HCT116 (cell line): ENCODE measurements around the gene ARVCF. TPM values are rescaled to one million over a fixed set of nuclear protein-coding genes. Genes with fewer than 3 reads are reported as not detected.

Experiments used
- ATAC-seq: fragments of 200-7000 bp; cut with Tn5 transposase; 2 replicates; pipeline ENCODE4 v1.9.1; 2020; ENCODE audit warnings: mild to moderate bottlenecking, moderate library complexity
- BruUV-seq: library from RNA; stranded (reverse); fragments of 400-500 nt; replicated peaks from 2 replicates; lab custom pipeline; 2021; lab: Mats Ljungman, UMichigan
- CTCF ChIA-PET: fragments of 300-600 bp; sonication (Branson Sonifier 250); formaldehyde crosslinking; loops from one replicate; lab custom pipeline; 2021; ENCODE audit warnings: antibody characterized with exemption; lab: Charles Lee
- POLR2A ChIA-PET: fragments of 300-600, 350-600 bp; sonication (Branson Sonifier 250); formaldehyde crosslinking; loops from one replicate; lab custom pipeline; 2021; ENCODE audit warnings: antibody characterized with exemption; lab: Charles Lee
- RAD21 ChIA-PET, 2 experiments: fragments of 300-600 bp; sonication (Branson Sonifier 250); formaldehyde crosslinking; loops; one replicate each; lab custom pipeline; 2023; ENCODE audit warnings: low total read pairs in 2 of 2; ENCODE audit not compliant: uncharacterized antibody in 2 of 2, unreplicated experiment in 2 of 2, low non-redundant PET in 1 of 2; lab: Charles Lee
- DNase-seq: peaks from one replicate; pipeline ENCODE4 v3.0.0-alpha.2; 2010; ENCODE audit warnings: low read depth, low spot score
- H2AFZ ChIP-seq: fragments of 200-600 bp; shearing (Covaris generic), sonication (generic); 2 replicates; pipeline ENCODE4 v1.6.1; 2017; ENCODE audit warnings: low read depth, mixed run types, mixed read lengths, antibody characterized with exemption, low read length; ENCODE audit not compliant: poor library complexity, severe bottlenecking
- H3K27ac ChIP-seq: 2 replicates; pipeline ENCODE4 v1.5.1; 2012; ENCODE audit warnings: low read depth, low read length
- H3K27me3 ChIP-seq: fragments of 200-600 bp; sonication (generic); 2 replicates; pipeline ENCODE4 v1.6.1; 2016; ENCODE audit warnings: mixed run types, low read length, mixed read lengths; ENCODE audit not compliant: insufficient read depth
- H3K36me3 ChIP-seq, 2 experiments: fragments of 200-500 bp in 1 of 2; fragments of 200-600 bp in 1 of 2; sonication (Bioruptor generic) in 1 of 2; sonication (generic) in 1 of 2; 2 replicates each; pipeline versions ENCODE4 v1.5.1 to v1.6.1; 2014 to 2016; ENCODE audit warnings: low read length in 2 of 2, inconsistent platforms in 1 of 2, mixed read lengths in 1 of 2, mixed run types in 1 of 2; ENCODE audit not compliant: insufficient read depth in 2 of 2, control insufficient read depth in 1 of 2
- H3K4me1 ChIP-seq, 2 experiments: fragments of 200-600 bp in 1 of 2; sonication (generic) in 1 of 2; 2 replicates each; pipeline versions ENCODE4 v1.5.1 to v1.6.1; 2012 to 2017; ENCODE audit warnings: low read length in 2 of 2, inconsistent platforms in 1 of 2, mild to moderate bottlenecking in 1 of 2, mixed read lengths in 1 of 2, mixed run types in 1 of 2, moderate library complexity in 1 of 2; ENCODE audit not compliant: insufficient read depth in 2 of 2, control insufficient read depth in 1 of 2
- H3K4me2 ChIP-seq: fragments of 200-600 bp; sonication (generic); 2 replicates; pipeline ENCODE4 v1.6.1; 2017; ENCODE audit warnings: mixed run types, low read length, mixed read lengths
- H3K4me3 ChIP-seq, 2 experiments: fragments of 200-600 bp in 1 of 2; sonication (generic) in 1 of 2; replicated peaks in 1 of 2; 2 replicates each; pipeline ENCODE4 v1.5.1; 2011 to 2016; ENCODE audit warnings: low read length in 2 of 2, control low read depth in 1 of 2, low read depth in 1 of 2, mild to moderate bottlenecking in 1 of 2, mixed read lengths in 1 of 2, mixed run types in 1 of 2
- H3K79me2 ChIP-seq: fragments of 200-600 bp; sonication (generic); 2 replicates; pipeline ENCODE4 v1.6.1; 2017; ENCODE audit warnings: mild to moderate bottlenecking, mixed run types, low read length, moderate library complexity, mixed read lengths; ENCODE audit not compliant: insufficient read depth
- H3K9ac ChIP-seq: fragments of 200-600 bp; sonication (generic); 2 replicates; pipeline ENCODE4 v1.6.1; 2016; ENCODE audit warnings: low read length, mixed read lengths
- H3K9me2 ChIP-seq: fragments of 200-600 bp; sonication (generic), shearing (Covaris generic); 2 replicates; pipeline ENCODE4 v1.6.1; 2017; ENCODE audit warnings: mixed run types, mild to moderate bottlenecking, moderate library complexity; ENCODE audit not compliant: insufficient read depth
- H3K9me3 ChIP-seq, 2 experiments: fragments of 200-500 bp in 1 of 2; fragments of 200-600 bp in 1 of 2; sonication (Bioruptor generic) in 1 of 2; sonication (generic) in 1 of 2; 2 replicates each; pipeline ENCODE4 v1.6.1; 2014 to 2017; ENCODE audit warnings: low read length in 2 of 2, mixed read lengths in 2 of 2, inconsistent platforms in 1 of 2, low read depth in 1 of 2, mild to moderate bottlenecking in 1 of 2, mixed run types in 1 of 2, moderate library complexity in 1 of 2; ENCODE audit not compliant: control insufficient read depth in 1 of 2, insufficient read depth in 1 of 2
- H4K20me1 ChIP-seq: fragments of 200-600 bp; sonication (generic), shearing (Covaris generic); 2 replicates; pipeline ENCODE4 v1.6.1; 2017; ENCODE audit warnings: mixed run types, mild to moderate bottlenecking, moderate library complexity; ENCODE audit not compliant: insufficient read depth
- CEBPB ChIP-seq: IDR thresholded peaks from 2 replicates; pipeline ENCODE4 v1.6.1; 2012; ENCODE audit warnings: low read depth
- EZH2 ChIP-seq: fragments of 200-600 bp; sonication (generic); IDR thresholded peaks from 2 replicates; pipeline ENCODE4 v1.6.1; 2017; ENCODE audit warnings: antibody characterized with exemption, mixed run types
- FOSL1 ChIP-seq: IDR thresholded peaks from 2 replicates; pipeline ENCODE4 v1.6.1; 2012; ENCODE audit warnings: low read depth
- JUND ChIP-seq: IDR thresholded peaks from 2 replicates; pipeline ENCODE4 v1.6.1; 2012
- SIN3A ChIP-seq: IDR thresholded peaks from 2 replicates; pipeline ENCODE4 v1.6.1; 2012; ENCODE audit warnings: low read depth
- SRF ChIP-seq: IDR thresholded peaks from 2 replicates; pipeline ENCODE4 v1.6.1; 2012; ENCODE audit warnings: low read depth
- TCF7L2 ChIP-seq: IDR thresholded peaks from 2 replicates; pipeline ENCODE4 v1.7.0; 2011; ENCODE audit warnings: borderline replicate concordance, inconsistent platforms; ENCODE audit not compliant: insufficient read depth, insufficient read length; ENCODE audit errors: extremely low read depth
- intact Hi-C: fragments of 100-400 bp; cut with micrococcal nuclease; formaldehyde crosslinking; loops from 2 replicates; pipeline ENCODE4 v1.10.0; 2022
- total RNA-seq: library from RNA; stranded (reverse); gene quantifications from one replicate; pipeline ENCODE4 v1.2.1, GENCODE V29; 2021; ENCODE audit not compliant: unreplicated experiment
- TF ChIP-seq, protein P1 (sequence below): IDR thresholded peaks from 2 replicates; pipeline ENCODE4 v1.6.1; 2011; ENCODE audit warnings: mild to moderate bottlenecking, low read length, moderate library complexity; ENCODE audit not compliant: insufficient replicate concordance; ENCODE audit errors: extremely low read depth

ARVCF gene
- total RNA-seq, 1 experiment from 2014 or later, result 42.8 TPM

DNA sequence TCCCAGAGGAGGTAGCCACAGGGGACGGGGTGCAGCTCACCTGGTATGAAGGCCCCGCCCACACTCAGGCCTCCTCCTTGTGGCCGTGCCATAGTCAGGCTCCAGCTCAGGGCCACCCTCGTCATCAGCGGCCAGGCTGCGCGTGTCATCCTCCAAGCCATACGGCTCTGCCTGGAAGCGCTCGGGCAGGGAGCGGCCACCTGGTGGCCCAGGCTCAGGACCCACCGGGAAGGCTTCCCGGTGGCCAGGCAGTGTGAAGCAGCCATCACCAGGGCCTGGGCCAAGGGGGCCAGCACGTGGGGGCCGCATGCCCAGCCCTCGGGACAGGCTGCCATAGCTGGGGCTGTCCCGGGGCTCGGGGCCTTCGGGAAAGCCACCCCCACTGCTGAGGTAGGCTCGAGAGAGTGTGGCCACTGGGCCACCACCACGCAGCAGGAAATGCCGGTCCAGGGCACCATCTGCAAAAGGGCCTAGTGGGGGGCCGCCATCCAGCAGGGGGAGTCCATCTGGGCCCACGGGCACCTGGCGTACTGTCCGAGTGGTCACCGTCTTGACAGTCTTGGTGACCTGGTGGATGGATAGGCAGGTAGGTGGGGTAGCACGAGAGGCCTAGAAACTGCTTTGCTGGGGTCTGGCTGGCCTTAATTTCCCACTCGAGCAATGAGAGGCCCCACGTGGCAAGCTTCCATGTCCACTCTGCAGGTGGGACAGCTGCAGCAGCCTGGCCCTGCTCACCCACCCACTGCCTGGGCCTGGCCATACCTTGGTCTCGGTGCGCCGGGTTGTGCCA lies 35.3 kb downstream of the ARVCF start:
- H4K20me1 ChIP-seq, result no peaks in the 10 kb centered on the region
- peaks cover 16% of the 10 kb centered on the region for H3K79me2 ChIP-seq
- H3K36me3 ChIP-seq, result peaks cover 3 to 6% of the 10 kb centered on the region in 2 experiments; a peak in 2 of 4 replicates
- no peaks in the 10 kb centered on the region for H3K27me3 ChIP-seq
- ChIA-PET POLR2A (no interaction called here), RAD21 (no interaction called here)
- H3K4me2 ChIP-seq, result no peak overlapping the region
- BruUV-seq, result no TSS peak
- no peak overlapping the region for H3K4me3 ChIP-seq
- no peak for DNase-seq
- no peak overlapping the region for H3K27ac ChIP-seq
- H3K9ac ChIP-seq, result no peak overlapping the region
- H3K9me3 ChIP-seq, result no peaks in the 10 kb centered on the region
- intact Hi-C loops, result loop anchor here (10.0 kb wide), 1 partner anchor 103 kb away; the partner anchor contains the start of gene DGCR8
- no peak for TF ChIP-seq FOSL1
- TF ChIP-seq TCF7L2, result no peak
- no peak for TF ChIP-seq SIN3A
- TF ChIP-seq JUND, result no peak
- TF ChIP-seq, protein P1, sequence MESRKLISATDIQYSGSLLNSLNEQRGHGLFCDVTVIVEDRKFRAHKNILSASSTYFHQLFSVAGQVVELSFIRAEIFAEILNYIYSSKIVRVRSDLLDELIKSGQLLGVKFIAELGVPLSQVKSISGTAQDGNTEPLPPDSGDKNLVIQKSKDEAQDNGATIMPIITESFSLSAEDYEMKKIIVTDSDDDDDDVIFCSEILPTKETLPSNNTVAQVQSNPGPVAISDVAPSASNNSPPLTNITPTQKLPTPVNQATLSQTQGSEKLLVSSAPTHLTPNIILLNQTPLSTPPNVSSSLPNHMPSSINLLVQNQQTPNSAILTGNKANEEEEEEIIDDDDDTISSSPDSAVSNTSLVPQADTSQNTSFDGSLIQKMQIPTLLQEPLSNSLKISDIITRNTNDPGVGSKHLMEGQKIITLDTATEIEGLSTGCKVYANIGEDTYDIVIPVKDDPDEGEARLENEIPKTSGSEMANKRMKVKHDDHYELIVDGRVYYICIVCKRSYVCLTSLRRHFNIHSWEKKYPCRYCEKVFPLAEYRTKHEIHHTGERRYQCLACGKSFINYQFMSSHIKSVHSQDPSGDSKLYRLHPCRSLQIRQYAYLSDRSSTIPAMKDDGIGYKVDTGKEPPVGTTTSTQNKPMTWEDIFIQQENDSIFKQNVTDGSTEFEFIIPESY, result no peak
- TF ChIP-seq CEBPB, result no peak
- TF ChIP-seq EZH2, result no peak
- no peak for TF ChIP-seq SRF
- TF ChIP-seq, all 23 proteins: peak for 0
- CTCF ChIA-PET, result no interaction called here
- ATAC-seq, result no peak
- H3K9me2 ChIP-seq, result no peaks in the 10 kb centered on the region
- no peak overlapping the region for H2AFZ ChIP-seq
- H3K4me1 ChIP-seq, result peaks cover 37 to 39% of the 10 kb centered on the region in 2 experiments
